ENCODE results near the gene MYO1C.
A peak's percentile ranks its signal among the peaks of the same experiment; 100 is the strongest.

The MYO1C gene

GRCh38 chr17:1461198-1461944 is 31.1 kb downstream of the MYO1C start:
- no peaks in the 10 kb centered on the region for H3K27me3 ChIP-seq (ENCODE audit: insufficient read depth, poor library complexity, severe bottlenecking)
- H3K27ac ChIP-seq (ENCODE audit: poor library complexity, severe bottlenecking), result no peak overlapping the region
- DNase-seq (ENCODE audit: low spot score) (no peak), ATAC-seq (ENCODE audit: low read depth) (no peak)
- no peak for TF ChIP-seq CTCF (IDR thresholded peaks at IDR 0.05; ENCODE audit: poor library complexity, severe bottlenecking)
- no peak overlapping the region for H3K4me3 ChIP-seq (ENCODE audit: severe bottlenecking)
- no peaks in the 10 kb centered on the region for H3K9me3 ChIP-seq (ENCODE audit: severe bottlenecking)
- H3K36me3 ChIP-seq (ENCODE audit: low read depth), result no peaks in the 10 kb centered on the region
- H3K4me1 ChIP-seq (ENCODE audit: insufficient read depth, poor library complexity, severe bottlenecking), result peaks cover 7% of the 10 kb centered on the region

DNA sequence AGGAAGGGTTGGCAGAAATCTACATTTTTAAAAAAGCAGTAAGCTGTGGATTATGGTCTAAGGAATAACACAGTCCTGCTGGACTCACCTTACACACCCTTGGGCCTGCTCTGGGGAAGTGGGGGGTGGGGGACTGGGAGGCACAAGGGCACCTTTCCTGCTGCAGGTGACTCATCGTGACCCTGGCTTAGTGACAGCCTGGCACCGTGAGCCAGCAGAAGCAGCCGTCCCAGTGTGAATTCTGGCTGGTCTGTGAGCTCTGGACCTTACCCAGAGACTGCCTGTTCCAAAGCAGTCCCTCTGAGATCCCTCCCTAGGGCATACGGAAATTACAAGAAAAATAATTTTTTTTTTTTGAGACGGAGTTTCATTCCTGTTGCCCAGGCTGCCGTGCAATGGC is 32.3 kb downstream of the MYO1C start:
- Histone ChIP-seq H3K27me3 (ENCODE audit: insufficient read depth, poor library complexity, severe bottlenecking) (no peaks in the 10 kb centered on the region), H3K27ac (ENCODE audit: poor library complexity, severe bottlenecking) (peak overlapping the region; percentile 33), H3K9me3 (ENCODE audit: severe bottlenecking) (no peaks in the 10 kb centered on the region), H3K4me1 (ENCODE audit: insufficient read depth, poor library complexity, severe bottlenecking) (peaks cover 7% of the 10 kb centered on the region), H3K36me3 (ENCODE audit: low read depth) (no peaks in the 10 kb centered on the region), H3K4me3 (ENCODE audit: severe bottlenecking) (no peak overlapping the region)
- peak; percentile 17; the same call in 2 of the 3 replicates for ATAC-seq (ENCODE audit: low read depth)
- TF ChIP-seq CTCF (IDR thresholded peaks at IDR 0.05; ENCODE audit: poor library complexity, severe bottlenecking), result no peak
- no peak for DNase-seq (ENCODE audit: low spot score)

GRCh38 chr17:1455797-1456599 is 36.5 kb downstream of the MYO1C start, which contains the start of gene CRK:
Gene CRK, minus strand, starts transcription at chr17:1456232. Its CDS starts 115 bp downstream, at chr17:1456117.
- peak; percentile 91 for DNase-seq (ENCODE audit: low spot score)
- TF ChIP-seq CTCF (IDR thresholded peaks at IDR 0.05; ENCODE audit: poor library complexity, severe bottlenecking), result no peak
- peaks cover 20% of the 10 kb centered on the region; the same call in 1 of the 2 replicates for H3K36me3 ChIP-seq (ENCODE audit: low read depth)
- peak; percentile 77 for ATAC-seq (ENCODE audit: low read depth)
- peaks cover 11% of the 10 kb centered on the region for H3K4me1 ChIP-seq (ENCODE audit: insufficient read depth, poor library complexity, severe bottlenecking)
- peak within 1 kb of the TSS; percentile 84 for H3K27ac ChIP-seq (ENCODE audit: poor library complexity, severe bottlenecking)
- H3K27me3 ChIP-seq (ENCODE audit: insufficient read depth, poor library complexity, severe bottlenecking), result no peaks in the 10 kb centered on the region
- H3K4me3 ChIP-seq (ENCODE audit: severe bottlenecking), result peak within 1 kb of the TSS; percentile 87
- H3K9me3 ChIP-seq (ENCODE audit: severe bottlenecking), result no peaks in the 10 kb centered on the region

GRCh38 chr17:1455291-1455796 is 37.1 kb downstream of the MYO1C start:
- Histone ChIP-seq H3K4me3 (ENCODE audit: severe bottlenecking) (peak overlapping the region; percentile 87), H3K9me3 (ENCODE audit: severe bottlenecking) (no peaks in the 10 kb centered on the region), H3K27ac (ENCODE audit: poor library complexity, severe bottlenecking) (peak overlapping the region; percentile 84), H3K27me3 (ENCODE audit: insufficient read depth, poor library complexity, severe bottlenecking) (no peaks in the 10 kb centered on the region), H3K4me1 (ENCODE audit: insufficient read depth, poor library complexity, severe bottlenecking) (peaks cover 11% of the 10 kb centered on the region), H3K36me3 (ENCODE audit: low read depth) (peaks cover 23% of the 10 kb centered on the region; the same call in 1 of the 2 replicates)
- DNase-seq (ENCODE audit: low spot score), result no peak
- peak; percentile 50 for TF ChIP-seq CTCF (IDR thresholded peaks at IDR 0.05; ENCODE audit: poor library complexity, severe bottlenecking)
- peak; percentile 54 for ATAC-seq (ENCODE audit: low read depth)

Measured in RWPE2 (cell line).